HS-5 (cell line): ENCODE measurements around the gene TEPSIN.

Experiments
- DNase-seq: peaks from one replicate; pipeline ENCODE4 v3.0.0-alpha.2; 2012; ENCODE audit warnings: low read depth

The TEPSIN gene

GRCh38 chr17:81197409-81197795, 41.5 kb downstream of the TEPSIN start:
- DNase-seq, result no peak

- no peak for DNase-seq
Observed at GRCh38 chr17:81196505-81197408, 42.1 kb downstream of the TEPSIN start.

- no peak for DNase-seq
Observed at GRCh38 chr17:81195941-81196495, 42.8 kb downstream of the TEPSIN start.

- DNase-seq, result no peak
Observed at GRCh38 chr17:81194941-81195901, 43.6 kb downstream of the TEPSIN start.

- no peak for DNase-seq
Observed at GRCh38 chr17:81194225-81194760, 44.6 kb downstream of the TEPSIN start.

- no peak for DNase-seq
Observed at GRCh38 chr17:81193470-81194224, 45.2 kb downstream of the TEPSIN start.

- no peak for DNase-seq
Observed at GRCh38 chr17:81193051-81193410, 45.8 kb downstream of the TEPSIN start.

- DNase-seq, result no peak
Observed at GRCh38 chr17:81192386-81193050, 46.3 kb downstream of the TEPSIN start.

GRCh38 chr17:81191646-81192045, 47.2 kb downstream of the TEPSIN start:
- no peak for DNase-seq

- DNase-seq, result no peak
Observed at GRCh38 chr17:81191116-81191515, 47.7 kb downstream of the TEPSIN start.

GRCh38 chr17:81190591-81190990, 48.3 kb downstream of the TEPSIN start:
- no peak for DNase-seq

GRCh38 chr17:81189670-81190530, 49.0 kb downstream of the TEPSIN start:
- no peak for DNase-seq

- DNase-seq, result no peak
Observed at GRCh38 chr17:81189016-81189415, 49.8 kb downstream of the TEPSIN start.

- no peak for DNase-seq
Observed at GRCh38 chr17:81188491-81188840, 50.4 kb downstream of the TEPSIN start.

GRCh38 chr17:81187586-81188490, 51.0 kb downstream of the TEPSIN start:
- DNase-seq, result no peak

- DNase-seq, result no peak
Observed at GRCh38 chr17:81187120-81187519, 51.7 kb downstream of the TEPSIN start.

- DNase-seq, result no peak
Observed at GRCh38 chr17:81186203-81186602, 52.7 kb downstream of the TEPSIN start.

- no peak for DNase-seq
Observed at GRCh38 chr17:81184555-81184954, 54.3 kb downstream of the TEPSIN start.

GRCh38 chr17:81183807-81184206, 55.0 kb downstream of the TEPSIN start:
- DNase-seq, result no peak
